Neuronal stem cell (in vitro differentiated cells): ENCODE data around the gene BRIX1.

Experiments
- DNase-seq: peaks from one replicate; pipeline ENCODE4 v3.0.0-alpha.2; 2013; ENCODE audit warnings: low spot score
- H2AFZ ChIP-seq: one replicate; pipeline ENCODE4 v1.6.1; 2013; ENCODE audit warnings: mild to moderate bottlenecking, low read length, inconsistent platforms
- H2AK5ac ChIP-seq: 2 replicates; pipeline ENCODE4 v1.6.1; 2013; ENCODE audit warnings: low read depth, mild to moderate bottlenecking, inconsistent platforms, low read length, moderate library complexity, mixed read lengths
- H2BK120ac ChIP-seq: 2 replicates; pipeline ENCODE4 v1.6.1; 2013; ENCODE audit warnings: low read depth, mild to moderate bottlenecking, inconsistent platforms, low read length, moderate library complexity, mixed read lengths
- H2BK12ac ChIP-seq: one replicate; pipeline ENCODE4 v1.6.1; 2013; ENCODE audit warnings: low read length, inconsistent platforms
- H2BK15ac ChIP-seq: 2 replicates; pipeline ENCODE4 v1.6.1; 2013; ENCODE audit warnings: mild to moderate bottlenecking, low read length, inconsistent platforms, mixed read lengths
- H2BK5ac ChIP-seq: one replicate; pipeline ENCODE4 v1.6.1; 2013; ENCODE audit warnings: inconsistent platforms, mild to moderate bottlenecking, low read length, moderate library complexity
- H3K14ac ChIP-seq: one replicate; pipeline ENCODE4 v1.6.1; 2013; ENCODE audit warnings: low read length, inconsistent platforms
- H3K18ac ChIP-seq: 2 replicates; pipeline ENCODE4 v1.6.1; 2013; ENCODE audit warnings: low read length, inconsistent platforms
- H3K23ac ChIP-seq: 2 replicates; pipeline ENCODE4 v1.6.1; 2013; ENCODE audit warnings: low read depth, mild to moderate bottlenecking, mixed read lengths, low read length, inconsistent platforms; ENCODE audit not compliant: poor library complexity
- H3K27ac ChIP-seq: replicated peaks from 3 replicates; pipeline ENCODE4 v1.5.1; 2013; ENCODE audit warnings: low read length, inconsistent platforms
- H3K27me3 ChIP-seq, 3 experiments: 2 replicates each; pipeline ENCODE4 v1.6.1; 2013; ENCODE audit warnings: low read length in 3 of 3, mild to moderate bottlenecking in 2 of 3, inconsistent platforms in 1 of 3, low read depth in 1 of 3, mixed read lengths in 1 of 3, moderate library complexity in 1 of 3; ENCODE audit not compliant: control insufficient read depth in 3 of 3, insufficient read depth in 3 of 3
- H3K36me3 ChIP-seq, 2 donors: replicated peaks in 1 of 2; 2 replicates each; pipeline ENCODE4 v1.6.1; 2013; ENCODE audit warnings: low read length in 2 of 2; ENCODE audit not compliant: control insufficient read depth in 2 of 2, insufficient read depth in 2 of 2
- H3K4ac ChIP-seq: 2 replicates; pipeline ENCODE4 v1.6.1; 2013; ENCODE audit warnings: inconsistent platforms, mild to moderate bottlenecking, low read length, moderate library complexity
- H3K4me1 ChIP-seq, 2 donors: 1 replicate in 1 of 2; 2 replicates in 1 of 2; pipeline ENCODE4 v1.6.1; 2013; ENCODE audit warnings: low read length in 2 of 2, low read depth in 1 of 2; ENCODE audit not compliant: control insufficient read depth in 2 of 2, insufficient read depth in 1 of 2
- H3K4me2 ChIP-seq: one replicate; pipeline ENCODE4 v1.6.1; 2013; ENCODE audit warnings: mild to moderate bottlenecking, low read length, inconsistent platforms; ENCODE audit not compliant: insufficient read depth, poor library complexity, severe bottlenecking
- H3K4me3 ChIP-seq, 2 donors: 2 replicates each; pipeline ENCODE4 v1.5.1; 2013; ENCODE audit warnings: low read length in 2 of 2, mild to moderate bottlenecking in 2 of 2, inconsistent platforms in 1 of 2, moderate library complexity in 1 of 2
- H3K79me1 ChIP-seq: one replicate; pipeline ENCODE4 v1.6.1; 2013; ENCODE audit warnings: low read depth, mild to moderate bottlenecking, inconsistent platforms, low read length, moderate library complexity
- H3K9ac ChIP-seq: one replicate; pipeline ENCODE4 v1.6.1; 2013; ENCODE audit warnings: mild to moderate bottlenecking, low read depth, low read length, inconsistent platforms; ENCODE audit not compliant: poor library complexity
- H3K9me3 ChIP-seq, 2 donors: replicated peaks in 1 of 2; 2 replicates each; pipeline versions ENCODE3 to v1.6.1; 2013; ENCODE audit warnings: low read length in 2 of 2, mild to moderate bottlenecking in 2 of 2, inconsistent platforms in 1 of 2, low read depth in 1 of 2, mixed read lengths in 1 of 2, moderate library complexity in 1 of 2; ENCODE audit not compliant: control insufficient read depth in 2 of 2, insufficient read depth in 1 of 2
- H4K8ac ChIP-seq: one replicate; pipeline ENCODE4 v1.6.1; 2013; ENCODE audit warnings: low read depth, mild to moderate bottlenecking, inconsistent platforms, low read length, moderate library complexity
- H4K91ac ChIP-seq: one replicate; pipeline ENCODE4 v1.6.1; 2013; ENCODE audit warnings: low read length, low read depth, mild to moderate bottlenecking, inconsistent platforms; ENCODE audit not compliant: poor library complexity
- WGBS, 2 donors: extraction: QIAGEN DNeasy Blood & Tissue Kit; methylation state at CpG; one replicate each; pipeline ENCODE4 v1.1.7; 2013; ENCODE audit warnings: missing lambda C conversion rate in 2 of 2, mixed read lengths in 1 of 2; ENCODE audit not compliant: insufficient read length in 2 of 2, insufficient replicate concordance in 1 of 2; ENCODE audit errors: extremely low coverage in 2 of 2; 5-methylcytosine and 5-hydroxymethylcytosine counted together

BRIX1 gene

DNA sequence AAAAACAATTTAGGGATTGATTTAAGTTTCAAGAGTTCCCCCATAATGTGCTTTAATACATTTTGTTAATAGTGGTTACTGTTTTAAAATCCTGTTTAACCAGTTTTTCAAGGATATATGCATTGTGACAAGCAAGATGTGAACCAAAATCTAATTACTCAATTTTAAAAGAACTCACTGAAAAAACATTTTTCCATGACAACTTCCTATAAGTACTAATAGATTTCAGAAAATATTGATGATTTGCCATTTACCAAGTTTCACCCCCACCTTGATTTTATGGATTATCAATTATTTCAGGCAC, 8.9 kb downstream of the BRIX1 start:
- Histone ChIP-seq H2BK120ac (no peak overlapping the region), H3K18ac (no peak overlapping the region), H3K27ac (no peak overlapping the region), H2BK5ac (no peak overlapping the region), H3K14ac (no peak overlapping the region), H3K4me3 (no peak overlapping the region), H2BK12ac (no peak overlapping the region), H2AK5ac (no peak overlapping the region), H3K79me1 (no peaks in the 10 kb centered on the region), H4K8ac (no peak overlapping the region), H3K9me3 (no peaks in the 10 kb centered on the region), H3K4me1 (peaks cover 0 to 3% of the 10 kb centered on the region in 2 donors), H3K9ac (no peak overlapping the region), H3K27me3 (no peaks in the 10 kb centered on the region), H2BK15ac (no peak overlapping the region), H3K4ac (no peak overlapping the region), H3K36me3 (peaks cover 12 to 86% of the 10 kb centered on the region in 2 donors), H2AFZ (no peak overlapping the region), H4K91ac (no peak overlapping the region), H3K4me2 (no peak overlapping the region), H3K23ac (no peak overlapping the region)
- DNase-seq = no peak

DNA sequence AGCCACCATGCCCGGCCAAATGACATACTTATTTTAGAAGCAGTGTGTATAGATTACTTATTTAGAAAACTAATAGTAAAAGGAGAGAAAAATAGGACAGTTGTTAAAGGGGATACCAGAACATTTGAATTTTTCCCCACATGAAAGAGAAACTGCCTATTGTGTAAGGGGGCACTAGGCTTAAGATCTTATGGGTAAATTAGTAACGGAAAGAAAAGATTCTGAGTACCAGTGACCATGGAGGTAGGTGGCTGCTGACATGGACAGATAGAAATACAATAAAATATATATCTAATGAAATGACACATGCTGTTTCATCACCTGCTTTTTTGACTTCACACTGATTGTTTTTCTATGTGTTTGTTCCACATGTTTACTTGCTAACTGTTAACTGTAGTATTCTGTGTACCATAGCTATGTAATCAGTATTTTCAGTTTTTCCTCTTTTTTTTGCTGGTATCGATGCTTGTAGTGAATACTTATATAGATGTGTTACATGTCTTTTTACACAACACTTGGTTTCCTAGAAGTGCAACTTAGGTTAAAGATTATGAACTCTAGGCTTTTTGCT, 10.9 kb downstream of the BRIX1 start:
- Histone ChIP-seq H3K27me3 (no peaks in the 10 kb centered on the region), H3K79me1 (no peaks in the 10 kb centered on the region), H3K4me3 (no peak overlapping the region), H2BK15ac (no peak overlapping the region), H2AFZ (no peak overlapping the region), H3K27ac (no peak overlapping the region), H2BK12ac (no peak overlapping the region), H3K36me3 (peaks cover 9 to 67% of the 10 kb centered on the region in 2 donors), H3K18ac (no peak overlapping the region), H3K9ac (no peak overlapping the region), H3K4ac (no peak overlapping the region), H2BK120ac (no peak overlapping the region), H4K91ac (no peak overlapping the region), H4K8ac (no peak overlapping the region), H3K4me1 (peaks cover 3 to 6% of the 10 kb centered on the region in 2 donors), H3K9me3 (no peaks in the 10 kb centered on the region), H3K23ac (no peak overlapping the region), H3K14ac (no peak overlapping the region), H3K4me2 (no peak overlapping the region), H2AK5ac (no peak overlapping the region), H2BK5ac (no peak overlapping the region)
- WGBS, 2 donors = no CpG with 5 or more reads among the region's 3 CpGs
- DNase-seq = no peak

DNA sequence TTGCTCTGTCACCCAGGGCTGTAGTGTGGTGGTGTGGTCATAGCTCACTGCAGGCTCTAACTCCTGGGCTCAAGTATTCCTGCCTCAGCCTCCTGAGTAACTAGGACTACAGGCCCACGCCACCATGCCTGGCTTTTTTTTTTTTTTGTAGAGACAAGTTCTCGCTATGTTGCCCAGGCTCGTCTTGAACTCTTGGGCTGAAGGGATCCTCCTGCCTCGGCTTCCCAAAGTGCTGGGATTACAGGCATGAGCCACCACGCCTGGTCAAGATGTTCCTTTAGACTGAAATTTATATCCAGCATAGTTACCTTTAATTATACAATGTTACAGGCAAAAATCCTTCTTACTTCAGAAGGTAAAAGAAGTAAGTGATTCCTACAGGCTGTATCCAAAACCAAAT, 12.3 kb downstream of the BRIX1 start:
- Histone ChIP-seq H4K91ac (no peak overlapping the region), H3K23ac (no peak overlapping the region), H3K4me1 (peaks cover 3 to 8% of the 10 kb centered on the region in 2 donors), H2BK12ac (no peak overlapping the region), H3K18ac (no peak overlapping the region), H2AFZ (no peak overlapping the region), H3K14ac (no peak overlapping the region), H4K8ac (no peak overlapping the region), H3K9me3 (no peaks in the 10 kb centered on the region), H3K9ac (no peak overlapping the region), H3K27ac (no peak overlapping the region), H2AK5ac (no peak overlapping the region), H3K27me3 (no peaks in the 10 kb centered on the region), H3K79me1 (peaks cover 2% of the 10 kb centered on the region), H3K4me2 (no peak overlapping the region), H3K36me3 (peaks cover 8 to 58% of the 10 kb centered on the region in 2 donors), H3K4ac (no peak overlapping the region), H2BK5ac (no peak overlapping the region), H3K4me3 (no peak overlapping the region), H2BK120ac (no peak overlapping the region), H2BK15ac (no peak overlapping the region)
- DNase-seq = no peak
- no CpG with 5 or more reads among the region's 5 CpGs for WGBS, 2 donors

DNA sequence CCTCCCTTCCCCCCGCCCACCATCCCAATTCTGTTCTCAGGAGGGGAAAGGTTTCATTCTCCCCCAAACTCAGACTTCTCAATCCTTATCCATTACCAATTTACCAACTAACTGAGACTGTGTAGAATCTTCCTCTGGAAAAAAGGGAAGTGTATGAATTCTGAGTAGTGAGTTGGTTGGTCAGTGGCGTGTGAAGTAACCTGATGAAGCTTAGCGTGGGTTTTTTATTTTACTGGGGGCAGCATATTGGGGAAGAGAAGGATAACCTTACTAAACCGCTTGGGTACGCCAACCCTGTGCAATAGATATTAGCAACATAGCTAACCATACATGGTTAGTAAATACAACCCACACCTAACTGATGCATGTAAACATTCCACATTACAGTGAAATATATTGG, 12.8 kb downstream of the BRIX1 start:
- no peak for DNase-seq
- no peak overlapping the region for H2AFZ ChIP-seq
- H3K4me1 ChIP-seq = peaks cover 3 to 8% of the 10 kb centered on the region in 2 donors
- H3K27me3 ChIP-seq = no peaks in the 10 kb centered on the region
- no peak overlapping the region for H3K4me3 ChIP-seq
- H2BK12ac ChIP-seq = no peak overlapping the region
- H2BK5ac ChIP-seq = no peak overlapping the region
- no peak overlapping the region for H2BK120ac ChIP-seq
- H3K36me3 ChIP-seq = peaks cover 8 to 57% of the 10 kb centered on the region in 2 donors
- WGBS, 2 donors = no CpG with 5 or more reads among the region's 5 CpGs
- no peak overlapping the region for H4K8ac ChIP-seq
- no peak overlapping the region for H3K4ac ChIP-seq
- no peak overlapping the region for H3K18ac ChIP-seq
- no peak overlapping the region for H3K23ac ChIP-seq
- H2BK15ac ChIP-seq = no peak overlapping the region
- no peak overlapping the region for H3K14ac ChIP-seq
- no peak overlapping the region for H3K27ac ChIP-seq
- H3K9me3 ChIP-seq = no peaks in the 10 kb centered on the region
- H3K9ac ChIP-seq = no peak overlapping the region
- no peak overlapping the region for H3K4me2 ChIP-seq
- H3K79me1 ChIP-seq = peaks cover 2% of the 10 kb centered on the region
- no peak overlapping the region for H4K91ac ChIP-seq
- no peak overlapping the region for H2AK5ac ChIP-seq
